DMS114 treated with DMSO at 0.1 percent for 48 hours (cell line): Measurements from ENCODE around the gene PTPDC1.

Source experiments
- DNase-seq: peaks from one replicate; lab custom pipeline; 2025; ENCODE audit not compliant: unreplicated experiment; lab: John Stamatoyannopoulos, UW

The PTPDC1 gene

GRCh38 chr9:94084314-94084713 is at the start of gene PTPDC1:
TSS of gene PTPDC1 (plus strand) at chr9:94084464. CDS start at chr9:94084531, 67 bp downstream.
- DNase-seq: no peak

GRCh38 chr9:94034511-94034910 is 49.8 kb upstream of the PTPDC1 start:
- DNase-seq: no peak

- no peak for DNase-seq
These were observed 44.5 kb upstream of the PTPDC1 start for GRCh38 chr9:94039786-94040185.

DNA sequence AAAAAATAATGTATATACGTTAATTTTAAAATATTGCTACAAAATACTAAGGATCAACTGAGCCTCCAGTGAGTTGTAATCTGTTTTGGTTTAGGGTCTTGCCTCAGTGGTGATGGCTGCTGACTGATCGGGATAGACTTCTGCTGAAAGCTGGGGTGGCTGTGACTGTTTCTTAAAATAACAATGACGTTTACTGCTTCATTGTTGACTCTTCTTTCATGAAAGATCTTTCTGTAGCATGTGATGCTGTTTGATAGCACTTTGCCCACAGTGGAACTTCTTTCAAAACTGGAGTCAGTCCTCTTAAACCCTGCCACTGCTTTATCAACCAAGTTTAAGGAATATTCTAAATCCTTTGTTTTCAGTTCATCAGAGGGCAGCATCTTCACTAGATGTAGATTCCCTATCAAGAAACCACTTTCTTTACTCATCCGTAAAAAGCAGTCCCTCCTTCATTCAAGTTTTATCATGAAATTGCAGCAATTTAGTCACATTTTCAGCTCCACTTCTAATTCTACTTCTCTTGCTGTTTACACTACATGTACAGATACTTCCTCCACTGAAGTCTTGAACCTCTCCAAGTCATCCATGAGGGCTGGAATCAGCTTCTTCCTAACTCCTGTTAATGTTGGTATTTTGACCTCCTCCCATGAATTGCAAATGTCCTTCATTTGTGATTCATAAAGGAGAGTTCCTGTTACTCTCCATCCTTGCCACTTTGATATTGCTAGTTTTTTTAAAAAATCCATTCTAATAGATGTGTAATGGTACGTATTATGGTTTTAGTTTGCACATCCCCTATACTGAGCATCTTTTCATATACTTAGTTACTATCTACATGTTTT is 41.5 kb upstream of the PTPDC1 start:
- DNase-seq: no peak

DNA sequence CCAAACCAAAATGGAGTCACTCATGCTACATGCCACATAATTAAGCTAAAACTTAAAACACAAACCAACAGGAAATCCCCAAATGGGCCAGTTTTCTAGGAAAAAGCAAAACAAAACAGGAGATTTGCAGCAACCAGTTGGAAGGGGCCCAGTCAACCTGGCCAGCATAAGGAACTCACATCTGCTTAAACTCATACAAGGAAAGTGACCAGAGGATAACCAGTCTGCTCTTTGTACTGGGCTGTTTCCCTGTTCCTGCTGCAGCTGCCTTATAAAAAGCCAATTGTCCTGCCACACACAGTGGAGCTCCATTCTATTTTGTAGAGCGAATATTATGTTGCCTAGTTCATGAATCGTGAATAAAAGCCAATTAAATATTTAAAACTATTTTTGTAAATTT is 29.5 kb upstream of the PTPDC1 start:
- DNase-seq: no peak

- DNase-seq: no peak
These were observed 27.8 kb upstream of the PTPDC1 start for GRCh38 chr9:94056442-94056974.

GRCh38 chr9:94057918-94058317 is 26.3 kb upstream of the PTPDC1 start:
- no peak for DNase-seq

GRCh38 chr9:94061864-94062263 is 22.4 kb upstream of the PTPDC1 start:
- DNase-seq: no peak

- peak; percentile 39 for DNase-seq
These were observed 18.7 kb upstream of the PTPDC1 start for GRCh38 chr9:94065535-94065961.

- DNase-seq: no peak
These were observed 16.0 kb upstream of the PTPDC1 start for GRCh38 chr9:94068257-94068656.

- DNase-seq: no peak
These were observed 7.7 kb upstream of the PTPDC1 start for GRCh38 chr9:94076557-94076956.

- DNase-seq: no peak
These were observed 6.2 kb upstream of the PTPDC1 start for GRCh38 chr9:94078086-94078485.

DNA sequence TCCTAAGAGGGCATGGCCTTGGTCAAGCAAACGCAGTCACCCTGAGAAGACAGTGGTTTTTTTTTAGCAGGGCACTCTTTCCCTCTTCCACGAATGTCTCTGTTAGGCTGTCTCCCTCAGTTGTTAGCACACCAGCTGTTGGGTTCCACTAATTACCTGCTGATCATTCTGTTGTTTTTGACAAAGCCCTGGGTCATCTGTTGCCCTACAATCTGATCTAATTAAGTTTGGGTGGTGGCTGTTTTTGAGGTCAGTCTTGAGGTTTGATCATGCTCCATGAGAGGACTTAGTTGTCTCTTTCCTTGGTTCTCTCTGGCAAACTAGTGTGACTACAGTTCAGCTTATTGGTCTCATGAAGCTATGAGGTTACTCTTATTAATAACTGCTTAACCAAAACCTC is 5.0 kb upstream of the PTPDC1 start:
- no peak for DNase-seq

- DNase-seq: no peak
These were observed 4.0 kb upstream of the PTPDC1 start for GRCh38 chr9:94080249-94080648.

- no peak for DNase-seq
These were observed 2.8 kb upstream of the PTPDC1 start for GRCh38 chr9:94081435-94081834.

- no peak for DNase-seq
These were observed 2.3 kb upstream of the PTPDC1 start for GRCh38 chr9:94081864-94082463.

- no peak for DNase-seq
These were observed 1.7 kb upstream of the PTPDC1 start for GRCh38 chr9:94082553-94082952.

DNA sequence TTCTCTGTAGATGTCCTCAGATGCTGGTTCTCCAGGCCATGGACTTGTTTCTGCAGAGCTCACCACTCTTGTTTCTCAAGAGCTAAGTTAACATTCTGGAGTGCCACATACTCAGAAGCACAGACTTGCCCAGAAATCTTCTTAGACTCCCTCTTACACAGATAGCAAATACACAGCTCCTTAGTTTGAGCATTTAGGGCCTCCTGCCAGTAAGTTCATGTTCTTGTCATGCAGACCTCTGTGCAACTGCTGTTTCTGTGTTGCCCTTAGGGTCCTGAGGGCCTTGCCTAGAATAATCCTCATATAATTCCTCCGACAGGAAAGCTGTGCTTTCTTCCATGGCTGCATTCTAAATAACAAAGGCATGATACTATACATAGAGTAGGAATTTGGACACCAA is 1.3 kb upstream of the PTPDC1 start:
- no peak for DNase-seq

DNA sequence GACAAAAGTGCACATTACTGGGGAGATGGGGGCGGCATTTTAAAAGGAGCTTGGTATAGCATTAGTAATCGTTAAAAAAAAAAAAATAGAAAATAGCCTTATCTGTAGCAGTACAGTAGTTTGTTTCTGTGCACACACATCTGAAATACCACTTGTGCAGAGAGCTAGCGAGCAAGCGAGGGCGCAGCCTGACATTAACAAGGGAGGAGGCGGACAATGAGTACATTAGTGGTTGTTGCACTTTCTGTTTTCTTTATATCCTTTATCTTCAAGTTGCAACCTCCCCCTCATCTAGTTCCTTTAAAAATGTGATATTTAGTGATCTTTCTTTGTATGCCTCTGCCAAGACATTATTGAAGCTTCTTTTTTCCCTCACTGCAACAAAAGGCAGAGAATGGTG is 880 bp upstream of the PTPDC1 start:
- DNase-seq: no peak

DNA sequence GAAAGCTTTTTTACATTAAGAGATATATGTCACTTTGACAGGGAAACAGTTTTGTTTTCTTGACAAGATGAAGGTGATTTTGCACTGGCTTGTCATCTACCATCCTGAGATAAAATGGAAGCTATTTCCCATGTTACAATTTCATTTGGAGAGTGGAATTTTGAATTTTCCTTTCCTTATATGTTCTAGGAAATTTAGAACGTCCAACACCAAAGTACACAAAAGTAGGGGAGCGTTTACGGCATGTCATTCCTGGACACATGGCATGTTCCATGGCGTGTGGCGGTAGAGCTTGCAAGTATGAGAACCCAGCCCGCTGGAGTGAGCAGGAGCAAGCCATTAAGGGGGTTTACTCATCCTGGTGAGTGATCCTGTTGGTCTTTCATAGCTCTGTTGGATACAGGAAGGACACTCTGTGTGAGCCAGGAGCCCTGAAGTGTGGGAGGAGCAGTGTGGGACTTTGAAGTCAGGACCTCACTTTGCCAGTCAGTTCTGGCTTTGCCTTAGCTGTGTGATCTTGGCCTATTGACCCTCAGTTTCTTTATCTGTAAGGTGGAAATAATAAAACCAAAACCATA is 887 bp downstream of the PTPDC1 start:
- DNase-seq: no peak

GRCh38 chr9:94086486-94087345 is 2.5 kb downstream of the PTPDC1 start:
- no peak for DNase-seq
